GM18508 (cell line): ENCODE measurements around the gene ERC1.
"Not testable (repeated sequence)": the region's sequence is repeated elsewhere in the genome, so short reads cannot be mapped to it uniquely, and the experiment has no call there.

Experiments
- ATAC-seq: cut with Tn5 transposase; IDR thresholded peaks from one replicate; pipeline ENCODE4 v1.9.1; 2021; ENCODE audit warnings: moderate number of reproducible peaks; ENCODE audit not compliant: insufficient read depth, unreplicated experiment

The ERC1 gene

DNA sequence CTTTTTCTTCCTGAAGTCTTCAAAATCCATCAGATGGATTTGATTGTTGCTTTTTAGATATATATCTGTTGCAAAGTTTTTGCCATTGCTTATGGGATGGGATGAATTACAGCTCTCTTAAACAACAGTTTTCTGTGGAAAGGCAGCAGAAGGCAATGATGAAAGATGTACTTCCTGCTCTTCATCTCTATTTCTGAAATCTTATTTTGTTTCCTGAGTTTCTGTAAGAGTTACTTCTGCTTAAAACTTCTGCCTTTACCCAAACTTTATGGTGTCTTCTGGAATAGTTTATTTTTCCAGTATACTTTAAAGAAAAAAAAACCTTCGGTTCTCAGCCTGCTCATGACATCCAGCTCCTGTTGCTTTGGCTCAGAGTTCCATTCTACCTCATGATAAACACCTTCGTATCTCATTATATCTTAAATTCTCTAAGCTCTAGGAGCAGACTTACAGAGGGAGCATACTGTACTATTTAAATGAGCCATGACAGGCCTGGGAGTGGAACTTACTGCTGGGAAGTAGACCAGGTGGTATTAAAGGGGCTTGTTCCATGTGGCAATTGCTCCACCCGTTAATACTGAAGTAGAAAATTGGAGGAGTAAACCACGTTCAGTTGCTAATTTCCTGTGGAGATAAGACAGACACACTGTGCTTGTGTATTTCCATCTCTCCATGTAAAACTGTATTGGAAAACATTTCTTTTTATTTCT, 314.9 kb downstream of the ERC1 start:
- ATAC-seq: no peak

- no peak for ATAC-seq
Observed at GRCh38 chr12:1306817-1307216, 315.8 kb downstream of the ERC1 start.

GRCh38 chr12:1307796-1308195, 316.8 kb downstream of the ERC1 start:
- ATAC-seq: no peak

GRCh38 chr12:1309613-1310012, 318.6 kb downstream of the ERC1 start:
- no peak for ATAC-seq

GRCh38 chr12:1310653-1311052, 319.6 kb downstream of the ERC1 start:
- ATAC-seq: no peak

- no peak for ATAC-seq
Observed at GRCh38 chr12:1311145-1311544, 320.1 kb downstream of the ERC1 start.

DNA sequence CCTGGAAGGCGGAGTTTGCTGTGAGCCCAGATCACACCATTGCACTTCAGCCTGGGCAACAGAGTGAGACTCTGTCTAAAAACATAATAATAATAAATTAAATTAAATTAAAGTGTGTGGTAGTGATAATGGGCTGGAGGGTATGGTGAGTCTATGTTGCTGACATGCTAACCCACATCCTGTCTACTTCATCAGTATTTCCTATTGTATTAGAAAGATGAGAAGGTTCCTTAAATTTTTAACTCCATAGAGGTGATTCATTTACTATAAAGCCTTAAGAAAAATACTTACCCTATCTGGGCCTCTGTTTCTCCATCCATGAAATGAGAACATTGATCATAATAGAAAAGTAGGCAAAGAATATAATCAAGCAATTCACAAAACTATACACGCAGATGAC, 322.9 kb downstream of the ERC1 start:
- ATAC-seq: no peak

GRCh38 chr12:1314523-1314922, 323.5 kb downstream of the ERC1 start:
- ATAC-seq: no peak

DNA sequence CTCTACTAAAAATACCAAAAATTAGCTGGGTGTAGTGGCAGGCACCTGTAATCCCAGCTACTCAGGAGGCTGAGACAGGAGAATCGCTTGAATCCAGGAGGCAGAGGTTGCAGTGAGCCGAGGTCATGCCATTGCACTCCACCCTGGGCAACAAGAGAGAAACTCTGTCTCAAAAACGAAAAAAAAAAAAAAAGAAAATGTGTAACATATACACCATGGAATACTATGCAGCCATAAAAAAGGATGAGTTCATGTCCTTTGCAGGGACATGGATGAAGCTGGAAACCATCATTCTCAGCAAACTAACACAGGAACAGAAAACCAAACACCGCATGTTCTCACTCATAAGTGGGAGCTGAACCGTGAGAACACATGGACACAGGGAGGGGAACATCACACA, 326.0 kb downstream of the ERC1 start:
- ATAC-seq: not testable (repeated sequence)

- ATAC-seq: no peak
Observed at GRCh38 chr12:1318327-1319031, 327.5 kb downstream of the ERC1 start.

GRCh38 chr12:1319212-1319611, 328.2 kb downstream of the ERC1 start:
- no peak for ATAC-seq

DNA sequence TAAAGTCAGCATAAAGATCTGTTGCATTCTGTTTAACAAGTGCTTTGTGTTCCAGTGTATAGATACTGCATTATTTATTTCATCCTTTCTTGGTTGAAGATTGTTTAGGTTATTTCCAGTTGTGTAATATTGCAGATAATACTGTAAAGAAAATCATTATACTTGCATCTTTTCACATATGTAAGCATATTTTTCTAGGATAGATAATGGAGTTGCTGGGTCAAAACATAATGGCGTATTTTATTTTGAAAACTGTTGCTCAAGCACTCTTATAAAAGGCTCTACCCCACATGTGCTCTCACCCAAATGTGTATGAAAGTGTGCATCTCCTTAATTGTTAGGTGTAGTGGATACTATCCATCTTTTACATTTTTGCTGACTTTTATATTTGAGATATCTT, 329.0 kb downstream of the ERC1 start:
- ATAC-seq: no peak

- ATAC-seq: no peak
Observed at GRCh38 chr12:1322821-1323220, 331.8 kb downstream of the ERC1 start.

- no peak for ATAC-seq
Observed at GRCh38 chr12:1324099-1324498, 333.1 kb downstream of the ERC1 start.

GRCh38 chr12:1324910-1325309, 333.9 kb downstream of the ERC1 start:
- no peak for ATAC-seq

DNA sequence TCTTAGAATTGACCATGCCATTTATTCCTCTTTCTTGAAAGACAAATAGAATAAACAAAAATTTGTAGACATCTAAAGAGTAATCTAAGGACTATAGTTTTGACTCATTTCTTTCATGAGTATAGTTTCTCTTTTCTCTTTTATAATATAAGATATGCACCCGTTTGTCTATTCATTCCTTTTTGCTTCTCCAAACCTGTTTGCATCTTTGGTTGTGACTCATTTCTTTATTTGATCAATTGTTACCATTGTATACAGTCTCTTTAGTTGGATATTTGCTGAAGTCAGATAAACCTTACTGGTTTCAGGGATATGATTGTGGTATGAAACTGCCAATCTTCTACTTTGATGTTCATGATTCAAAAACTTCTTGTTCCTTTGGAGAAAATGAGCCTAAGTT, 334.6 kb downstream of the ERC1 start:
- no peak for ATAC-seq

- no peak for ATAC-seq
Observed at GRCh38 chr12:1326258-1326657, 335.2 kb downstream of the ERC1 start.

- ATAC-seq: no peak
Observed at GRCh38 chr12:1328391-1328790, 337.4 kb downstream of the ERC1 start.

DNA sequence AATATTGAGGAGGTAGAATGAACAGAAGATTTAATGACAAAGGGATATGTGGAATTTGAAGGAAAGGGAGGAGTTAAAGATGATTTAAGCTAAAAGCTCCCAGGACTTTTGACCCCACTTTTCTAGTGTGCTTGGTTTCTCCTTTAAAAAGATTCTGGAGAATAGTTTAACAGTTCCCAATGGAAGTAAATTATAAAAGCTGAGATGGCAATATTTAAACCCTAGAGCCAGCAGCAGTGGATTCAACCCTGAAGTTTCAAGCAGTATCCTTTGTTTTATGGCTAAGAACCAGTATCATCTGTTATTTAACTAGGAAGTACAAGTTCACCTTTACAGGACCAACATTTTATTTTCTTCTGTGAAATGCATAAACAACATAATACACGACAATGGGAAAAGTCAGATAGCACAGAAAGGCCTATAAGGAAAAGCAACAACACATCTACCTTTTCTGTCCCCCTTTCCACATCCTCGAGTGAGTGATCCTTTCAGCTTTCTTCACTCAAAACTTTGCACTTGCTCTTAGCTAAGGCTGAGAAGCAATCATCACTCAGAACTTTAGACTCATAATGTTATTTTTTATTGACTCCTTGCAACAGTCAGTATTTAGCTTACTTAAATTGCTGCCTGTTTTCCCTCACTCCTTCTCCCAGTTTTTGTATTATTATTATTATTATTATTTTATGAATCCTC, 338.9 kb downstream of the ERC1 start:
- ATAC-seq: no peak

DNA sequence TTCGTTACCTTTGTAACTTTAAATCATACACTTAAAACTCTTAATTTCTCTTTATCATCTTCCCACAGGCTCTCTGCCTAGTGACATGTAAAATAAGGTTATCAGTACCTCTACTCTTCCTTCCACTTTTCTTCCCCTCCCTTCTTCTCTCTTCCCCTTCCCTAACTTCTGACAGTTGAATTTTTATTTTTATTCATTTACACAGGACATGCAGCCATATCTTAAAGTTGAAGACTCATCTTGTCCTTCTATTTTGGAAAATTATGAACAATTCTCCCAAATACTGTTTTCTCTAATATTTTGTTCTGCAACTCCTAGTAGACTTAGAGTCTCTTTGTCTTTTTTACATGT, 339.4 kb downstream of the ERC1 start:
- no peak for ATAC-seq

DNA sequence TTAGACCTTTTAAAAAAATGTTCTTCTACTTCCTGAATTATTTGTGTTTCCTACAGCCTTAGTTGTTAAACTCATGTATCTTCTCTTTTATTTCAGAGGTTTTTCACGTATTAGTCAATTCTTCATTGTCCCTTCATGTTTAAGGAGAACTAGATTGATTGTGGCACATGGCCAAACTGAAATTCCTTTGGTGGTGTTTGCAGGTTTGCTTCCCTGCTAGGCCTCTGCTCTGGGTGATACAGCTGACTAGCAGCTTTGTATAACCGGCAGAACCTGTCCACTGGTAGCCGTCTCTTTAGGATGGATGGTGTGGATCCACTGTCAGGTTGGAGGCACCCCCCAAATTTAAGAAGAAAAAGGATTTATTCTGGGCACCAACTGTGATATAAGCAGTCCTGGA, 341.3 kb downstream of the ERC1 start:
- no peak for ATAC-seq
